Activated T-cell treated with anti-CD3 and anti-CD28 coated beads for 1 hour (primary cell): ENCODE measurements around the gene KCNG2.

Experiments used
- DNase-seq: peaks from one replicate; pipeline ENCODE4 v3.0.0-alpha.2; 2020; ENCODE audit warnings: low read depth

KCNG2 gene

GRCh38 chr18:79942786-79943607, 145.3 kb downstream of the KCNG2 start:
- DNase-seq, result no peak

- no peak for DNase-seq
These were observed 145.9 kb downstream of the KCNG2 start for GRCh38 chr18:79943608-79944125.

GRCh38 chr18:79944126-79944731, 146.5 kb downstream of the KCNG2 start:
- DNase-seq, result no peak

- no peak for DNase-seq
These were observed 147.0 kb downstream of the KCNG2 start for GRCh38 chr18:79944746-79945117.

- DNase-seq, result no peak
These were observed 147.6 kb downstream of the KCNG2 start for GRCh38 chr18:79945118-79946042.

GRCh38 chr18:79947054-79947755, 149.5 kb downstream of the KCNG2 start:
- no peak for DNase-seq

GRCh38 chr18:79947881-79948610, 150.3 kb downstream of the KCNG2 start:
- DNase-seq, result no peak

GRCh38 chr18:79948719-79949411, 151.1 kb downstream of the KCNG2 start:
- no peak for DNase-seq
